GM18868 (cell line): ENCODE results near the gene DIRAS3.
"Not testable (repeated sequence)": the region's sequence is repeated elsewhere in the genome, so short reads cannot be mapped to it uniquely, and the experiment has no call there.

ENCODE experiments used
- ATAC-seq: cut with Tn5 transposase; IDR thresholded peaks from one replicate; pipeline ENCODE4 v1.9.1; 2021; ENCODE audit warnings: mild to moderate bottlenecking, moderate library complexity; ENCODE audit not compliant: unreplicated experiment

Gene DIRAS3

DNA sequence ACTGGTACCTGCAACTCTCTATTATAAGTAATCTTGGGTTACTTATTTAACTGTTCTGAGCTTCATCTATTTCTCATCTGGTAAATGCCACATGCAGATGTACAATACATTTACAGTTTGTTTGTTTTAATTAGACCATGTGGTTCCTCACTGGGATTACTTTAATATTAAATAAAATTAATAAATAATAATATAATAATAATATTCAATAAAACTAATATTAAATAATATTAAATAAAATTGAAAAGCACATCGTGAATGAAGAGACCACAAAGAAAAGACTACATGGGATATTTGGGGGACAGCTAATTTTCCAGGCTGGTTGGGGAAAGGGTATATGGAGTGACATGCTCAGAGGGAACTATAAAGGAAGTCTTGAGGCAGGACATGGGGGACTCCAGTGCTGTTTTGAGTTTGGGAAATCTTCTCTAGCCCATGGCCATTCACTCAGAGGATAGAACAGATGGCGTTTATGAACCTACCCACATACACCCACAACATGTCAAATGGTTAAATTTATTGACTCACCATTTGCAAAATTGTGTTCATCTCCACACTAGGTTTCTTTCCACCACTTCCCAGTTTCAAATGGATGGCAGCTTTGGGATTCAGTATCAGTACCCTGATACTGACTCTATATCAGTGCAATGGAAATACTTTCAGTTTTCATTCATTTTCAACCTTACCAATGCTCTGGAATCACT, 25.6 kb downstream of the DIRAS3 start:
- ATAC-seq: no peak

DNA sequence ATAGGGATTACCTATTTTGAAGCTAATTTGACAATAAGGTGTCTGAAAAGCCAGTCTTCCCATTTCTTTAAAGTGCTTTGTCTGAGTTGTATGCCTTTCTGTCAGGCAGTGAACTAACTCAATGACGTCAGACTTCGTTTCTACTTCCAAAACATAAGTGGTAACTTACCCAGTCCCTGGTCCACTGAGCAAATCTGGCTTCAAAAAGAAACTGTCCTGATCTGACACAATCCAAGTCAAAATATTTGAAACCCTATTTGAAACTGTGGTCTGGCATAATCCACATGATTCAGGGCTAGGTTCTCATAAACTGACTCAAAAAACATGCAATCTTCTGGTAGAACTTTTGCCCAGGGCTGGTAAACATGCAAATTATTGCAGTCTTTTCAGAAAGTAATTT, 34.0 kb downstream of the DIRAS3 start:
- no peak for ATAC-seq

DNA sequence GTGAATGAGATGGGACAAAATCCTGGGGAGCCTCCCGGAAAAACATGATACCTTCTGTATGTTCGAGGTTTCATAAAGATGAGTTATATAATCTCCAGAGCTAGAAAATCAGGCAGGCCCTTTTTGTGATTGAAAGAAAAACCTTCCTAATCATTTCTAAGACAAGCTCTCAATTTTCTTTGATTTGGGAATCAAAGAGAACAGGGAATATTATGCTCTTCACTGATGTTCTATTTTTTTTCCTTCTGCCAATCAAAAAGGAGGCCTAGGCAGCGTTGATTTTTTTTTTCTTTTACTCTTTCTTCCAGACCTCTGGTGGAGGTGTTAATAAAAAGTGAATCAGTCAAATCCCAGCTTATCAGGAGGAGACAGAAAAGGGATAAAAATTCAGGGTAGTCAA, 34.5 kb downstream of the DIRAS3 start:
- no peak for ATAC-seq

GRCh38 chr1:68015369-68015768, 35.1 kb downstream of the DIRAS3 start:
- no peak for ATAC-seq

DNA sequence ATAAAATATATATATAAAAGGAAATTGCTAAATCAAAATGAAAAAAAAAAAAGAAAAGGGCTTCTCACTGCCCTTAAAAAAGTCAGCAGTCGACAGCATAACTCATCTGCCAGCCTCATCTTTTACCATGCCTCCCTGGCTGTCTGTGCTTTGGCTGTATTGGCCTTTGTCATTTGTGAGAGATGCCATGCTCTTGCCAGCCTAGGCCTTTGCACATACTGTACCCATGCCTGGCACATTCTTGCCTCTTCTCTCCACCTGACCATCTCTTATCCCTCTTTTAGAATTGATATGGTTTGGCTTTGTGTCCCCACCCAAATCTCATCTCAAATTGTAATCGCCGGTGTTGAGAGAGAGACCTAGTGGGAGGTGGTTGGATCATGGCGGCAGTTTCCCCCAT, 37.1 kb downstream of the DIRAS3 start:
- ATAC-seq: no peak

GRCh38 chr1:68011657-68012375, 38.6 kb downstream of the DIRAS3 start:
- no peak for ATAC-seq

DNA sequence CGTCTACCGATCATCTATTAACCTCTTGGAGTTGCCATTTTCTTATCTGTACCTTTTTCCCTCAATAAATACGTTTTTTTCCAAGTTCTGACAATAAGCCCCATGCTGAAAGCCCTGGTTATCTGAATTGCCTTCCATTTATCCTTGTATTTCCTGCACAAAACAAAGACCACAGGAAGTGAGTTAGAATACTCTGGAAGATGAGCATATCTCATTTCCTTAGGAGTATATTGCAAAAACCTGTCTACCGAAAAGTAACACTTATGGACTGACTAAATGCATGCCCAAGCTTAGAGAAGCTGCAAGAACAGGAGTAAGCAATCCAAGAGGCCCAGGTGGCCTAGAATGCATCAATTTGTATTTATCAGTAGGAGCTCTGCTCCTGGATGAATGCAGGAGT, 39.9 kb downstream of the DIRAS3 start:
- no peak for ATAC-seq

DNA sequence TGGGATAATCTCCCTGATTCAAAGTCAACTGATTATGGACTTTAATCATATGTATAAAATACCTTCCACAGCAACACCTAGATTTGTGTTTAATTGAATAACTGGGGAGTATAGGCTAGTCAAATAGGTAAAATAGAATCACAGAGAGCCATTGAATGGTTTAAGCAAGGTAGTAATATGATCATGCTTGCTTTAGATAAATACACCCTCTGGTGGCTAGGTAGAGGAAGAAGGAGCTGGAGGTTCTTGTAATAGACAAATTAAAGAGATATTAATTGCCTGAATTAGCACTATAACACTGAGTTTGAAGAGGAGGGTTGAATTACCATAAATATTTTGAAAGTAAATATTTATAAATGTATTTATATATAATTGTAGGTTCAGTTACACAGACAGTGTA, 40.3 kb downstream of the DIRAS3 start:
- no peak for ATAC-seq

DNA sequence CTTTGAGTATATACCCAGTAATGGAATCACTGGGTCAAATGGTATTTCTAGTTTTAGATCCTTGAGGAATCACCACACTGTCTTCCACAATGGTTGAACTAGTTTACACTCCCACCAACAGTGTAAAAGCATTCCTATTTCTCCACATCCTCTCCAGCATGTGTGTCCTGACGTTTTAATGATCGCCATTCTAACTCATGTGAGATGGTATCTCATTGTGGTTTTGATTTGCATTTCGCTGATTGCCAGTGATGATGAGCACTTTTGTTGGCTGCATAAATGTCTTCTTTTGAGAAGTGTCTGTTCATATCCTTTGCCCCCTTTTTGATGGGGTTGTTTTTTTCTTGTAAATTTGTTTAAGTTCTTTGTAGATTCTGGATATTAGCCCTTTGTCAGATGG, 46.8 kb downstream of the DIRAS3 start:
- not testable (repeated sequence) for ATAC-seq

- ATAC-seq: no peak
Measured at GRCh38 chr1:68000191-68000590, 50.2 kb downstream of the DIRAS3 start.

DNA sequence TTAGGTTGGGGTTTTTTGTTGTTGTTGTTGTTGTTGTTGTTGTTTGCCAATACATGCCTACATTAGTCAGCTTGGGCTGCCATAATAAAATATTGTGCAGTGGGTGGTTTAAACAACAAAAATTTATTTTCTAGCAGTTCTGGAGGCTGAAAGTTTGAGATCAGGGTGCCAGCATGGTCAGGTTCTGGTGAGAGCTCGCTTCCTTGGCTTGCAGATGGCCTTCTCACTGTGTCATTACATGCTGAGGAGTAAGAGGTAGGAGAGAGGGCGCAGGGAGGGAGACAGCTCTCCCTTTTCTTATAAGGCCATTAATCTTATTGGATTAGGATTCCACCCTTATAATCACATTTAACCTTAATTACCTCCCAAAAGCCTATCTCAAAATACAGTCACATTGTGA, 52.7 kb downstream of the DIRAS3 start:
- no peak for ATAC-seq
